ENCODE data around the gene MYO1H. TPM values are rescaled to one million over a fixed set of nuclear protein-coding genes. Genes with fewer than 3 reads are reported as not detected.
"Not testable (repeated sequence)": the region's sequence is repeated elsewhere in the genome, so short reads cannot be mapped to it uniquely, and the experiment has no call there.

The MYO1H gene
- total RNA-seq, 4 donors from 2014 or later = 0.09 TPM; not detected in 3

GRCh38 chr12:109432431-109432830, 84.7 kb downstream of the MYO1H start:
- no peak for TF ChIP-seq CTCF (IDR thresholded peaks at IDR 0.05)
- DNase-seq (ENCODE audit: low spot score) (no peak), ATAC-seq (ENCODE audit: low FRiP score) (no peak)

- peak in 1 of 3 donors; percentile 56 for TF ChIP-seq CTCF (IDR thresholded peaks at IDR 0.05)
- ATAC-seq (ENCODE audit: low FRiP score) = peak; percentile 71
- peak; percentile 84 for DNase-seq (ENCODE audit: low spot score)
Observed at GRCh38 chr12:109432842-109433304, 85.2 kb downstream of the MYO1H start.

- TF ChIP-seq CTCF (IDR thresholded peaks at IDR 0.05) = no peak
- DNase-seq (ENCODE audit: low spot score) (no peak), ATAC-seq (ENCODE audit: low FRiP score) (peak; percentile 52)
Observed at GRCh38 chr12:109433618-109434017, 85.9 kb downstream of the MYO1H start.

- TF ChIP-seq CTCF (IDR thresholded peaks at IDR 0.05) = no peak
- DNase-seq (ENCODE audit: low spot score) (no peak), ATAC-seq (ENCODE audit: low FRiP score) (no peak)
Observed at GRCh38 chr12:109434582-109434981, 86.9 kb downstream of the MYO1H start.

- DNase-seq (ENCODE audit: low spot score) = no peak
- no peak for ATAC-seq (ENCODE audit: low FRiP score)
- no peak for TF ChIP-seq CTCF (IDR thresholded peaks at IDR 0.05)
Observed at GRCh38 chr12:109435428-109436187, 87.9 kb downstream of the MYO1H start.

- no peak for DNase-seq (ENCODE audit: low spot score)
- ATAC-seq (ENCODE audit: low FRiP score) = no peak
- TF ChIP-seq CTCF (IDR thresholded peaks at IDR 0.05) = no peak
Observed at GRCh38 chr12:109436188-109436560, 88.5 kb downstream of the MYO1H start.

- no peak for TF ChIP-seq CTCF (IDR thresholded peaks at IDR 0.05)
- ATAC-seq (ENCODE audit: low FRiP score) = no peak
- DNase-seq (ENCODE audit: low spot score) = no peak
Observed at GRCh38 chr12:109439181-109439580, 91.5 kb downstream of the MYO1H start.

- not testable (repeated sequence) for DNase-seq (ENCODE audit: low spot score); ATAC-seq (ENCODE audit: low FRiP score)
Observed at GRCh38 chr12:109439951-109440350, 92.3 kb downstream of the MYO1H start.
